Thoracic aorta (tissue), 2 donors: Measurements from ENCODE around the gene AGER. TPM values are rescaled to one million over a fixed set of nuclear protein-coding genes. Genes with fewer than 3 reads are reported as not detected.

ENCODE experiments used
- ATAC-seq: fragments of 150-250 bp; one replicate; pipeline ENCODE4 v1.8.0; 2017; ENCODE audit warnings: low read depth; ENCODE audit not compliant: insufficient number of reproducible peaks, low FRiP score
- DNase-seq: peaks from one replicate; pipeline ENCODE4 v3.0.0-alpha.2; 2020; ENCODE audit warnings: low spot score
- H3K27ac ChIP-seq, 2 donors: fragments of 200-600 bp; sonication (generic); 1 replicate in 1 of 2; 2 replicates in 1 of 2; pipeline ENCODE4 v1.5.1; 2016; ENCODE audit warnings: mild to moderate bottlenecking in 2 of 2, moderate library complexity in 2 of 2
- H3K27me3 ChIP-seq: fragments of 200-600 bp; sonication (generic); replicated peaks from 2 replicates; pipeline ENCODE4 v1.6.0; 2016; ENCODE audit warnings: mild to moderate bottlenecking; ENCODE audit not compliant: insufficient read depth
- H3K36me3 ChIP-seq: fragments of 200-600 bp; sonication (generic); one replicate; pipeline ENCODE4 v1.5.1; 2016
- H3K4me1 ChIP-seq, 2 donors: fragments of 200-600 bp; sonication (generic); 1 replicate in 1 of 2; 2 replicates in 1 of 2; pipeline versions ENCODE4 v1.5.1 to v1.6.0; 2016; ENCODE audit warnings: low read depth in 2 of 2, mild to moderate bottlenecking in 1 of 2; ENCODE audit not compliant: control insufficient read depth in 1 of 2
- H3K4me3 ChIP-seq: fragments of 200-600 bp; sonication (generic); 2 replicates; pipeline ENCODE4 v1.5.1; 2016; ENCODE audit warnings: mild to moderate bottlenecking
- H3K9me3 ChIP-seq: fragments of 200-600 bp; sonication (generic); 2 replicates; pipeline ENCODE4 v1.5.1; 2016
- CTCF ChIP-seq: fragments of 200-600 bp; sonication (generic); IDR thresholded peaks from one replicate; pipeline ENCODE4 v1.5.1; 2019; ENCODE audit warnings: antibody characterized with exemption
- total RNA-seq, 2 donors: library from RNA; depleted of rRNA; stranded (reverse); fragments of >200 nt; gene quantifications; one replicate each; pipeline versions ENCODE4 v1.1.0 to v1.2.3, GENCODE V29; 2016

The AGER gene
- total RNA-seq, 2 donors from 2014 or later: 1.8 to 3.8 TPM

DNA sequence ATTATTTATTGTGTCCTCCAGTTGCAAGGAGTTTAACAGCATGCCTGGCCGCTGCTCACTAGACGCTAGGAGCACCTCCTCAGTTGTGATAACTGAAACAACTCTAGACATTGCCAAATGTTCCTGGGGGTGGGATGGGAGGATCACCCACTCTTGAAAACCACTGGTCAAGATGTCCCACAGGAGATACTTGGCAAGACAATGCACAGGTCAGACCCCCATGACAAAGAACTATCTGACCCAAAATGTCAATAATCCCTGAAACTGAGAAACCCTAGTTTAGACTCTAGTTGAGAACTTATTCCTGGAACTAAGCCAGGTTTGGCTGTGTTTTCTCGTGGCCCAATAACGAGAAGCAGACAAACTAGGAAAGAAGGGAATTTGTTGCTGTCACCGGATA is 44.5 kb downstream of the AGER start:
- Histone ChIP-seq H3K27me3 (no peaks in the 10 kb centered on the region), H3K9me3 (no peaks in the 10 kb centered on the region), H3K4me1 (no peaks in the 10 kb centered on the region), H3K4me3 (no peak overlapping the region), H3K27ac (no peak overlapping the region), H3K36me3 (no peaks in the 10 kb centered on the region)
- no peak for ATAC-seq
- TF ChIP-seq CTCF: no peak
- DNase-seq: no peak

DNA sequence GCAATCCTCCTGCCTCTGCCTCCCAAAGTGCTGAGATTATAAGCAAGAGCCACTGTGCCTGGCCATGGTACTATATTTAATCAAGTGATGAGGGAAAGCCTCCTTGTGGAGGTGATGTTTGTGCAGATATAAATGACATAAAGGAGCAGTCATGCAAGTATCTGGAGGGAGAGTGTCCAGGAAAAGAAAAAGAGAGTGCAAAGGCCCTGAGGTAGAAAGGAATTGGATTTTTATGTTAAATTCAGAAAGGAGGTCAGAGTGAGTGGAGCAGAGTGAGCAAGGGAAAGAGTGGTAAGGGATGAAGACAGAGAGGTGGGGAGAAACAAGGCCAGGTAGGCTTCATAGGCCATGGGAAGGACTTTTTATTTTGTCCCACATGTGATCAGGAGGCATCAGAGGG is 46.6 kb downstream of the AGER start:
- no peak overlapping the region for H3K27ac ChIP-seq
- no peak for DNase-seq
- TF ChIP-seq CTCF: no peak

DNA sequence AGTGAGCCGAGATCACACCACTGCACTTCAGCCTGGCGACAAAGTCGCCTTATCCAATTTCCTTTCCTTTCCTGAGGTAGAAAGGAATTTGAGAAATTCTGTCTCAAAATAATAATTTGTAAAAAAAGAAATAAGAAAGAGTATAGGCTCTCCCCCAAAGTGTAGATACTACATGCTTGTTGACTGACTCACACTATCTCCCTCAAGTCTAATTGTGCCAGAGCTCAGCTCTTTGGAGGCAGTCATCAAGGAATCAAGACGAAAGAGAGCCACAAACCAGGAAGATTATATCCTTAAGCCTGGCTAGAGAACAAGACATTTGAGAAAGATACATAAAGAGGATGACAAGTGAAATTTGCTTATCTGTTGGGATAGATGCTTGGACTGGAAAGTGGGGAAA is 50.3 kb downstream of the AGER start:
- H3K36me3 ChIP-seq: no peaks in the 10 kb centered on the region
- DNase-seq: no peak
- TF ChIP-seq CTCF: no peak

More for the DNA sequence above, 46.6 kb downstream of the AGER start:
- Histone ChIP-seq H3K9me3 (no peaks in the 10 kb centered on the region), H3K4me1 (no peaks in the 10 kb centered on the region), H3K4me3 (no peak overlapping the region), H3K27me3 (no peaks in the 10 kb centered on the region), H3K36me3 (no peaks in the 10 kb centered on the region)
- ATAC-seq: no peak

DNA sequence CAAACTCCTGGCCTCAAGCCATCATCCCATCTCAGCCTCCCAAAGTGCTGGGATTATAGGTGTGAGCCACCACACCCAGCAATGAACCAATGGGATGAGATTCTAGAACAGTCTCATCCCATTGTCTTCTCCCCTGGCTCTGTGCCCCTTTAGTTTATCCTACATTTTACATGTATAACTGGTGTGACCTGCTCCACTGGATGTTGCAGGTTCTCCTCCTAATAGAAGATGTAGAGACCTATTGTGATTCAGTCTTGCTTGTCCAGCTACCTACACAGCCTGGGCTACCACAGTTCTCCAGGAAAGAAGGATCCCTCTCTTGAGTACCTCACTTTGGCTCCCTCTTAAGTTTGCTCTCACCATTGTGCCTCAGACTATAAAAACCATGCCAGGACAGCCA is 51.9 kb downstream of the AGER start:
- no peak overlapping the region for H3K27ac ChIP-seq
- no peaks in the 10 kb centered on the region for H3K9me3 ChIP-seq
- DNase-seq: no peak
- no peaks in the 10 kb centered on the region for H3K36me3 ChIP-seq
- no peak for TF ChIP-seq CTCF
- H3K4me3 ChIP-seq: no peak overlapping the region
- H3K27me3 ChIP-seq: no peaks in the 10 kb centered on the region
- ATAC-seq: no peak
- peaks cover 15 to 18% of the 10 kb centered on the region in 2 donors for H3K4me1 ChIP-seq

More for the DNA sequence above, 50.3 kb downstream of the AGER start:
- peaks cover 8 to 9% of the 10 kb centered on the region in 2 donors for H3K4me1 ChIP-seq
- H3K9me3 ChIP-seq: no peaks in the 10 kb centered on the region
- no peak for ATAC-seq
- no peak overlapping the region for H3K27ac ChIP-seq
- H3K4me3 ChIP-seq: no peak overlapping the region
- H3K27me3 ChIP-seq: no peaks in the 10 kb centered on the region

DNA sequence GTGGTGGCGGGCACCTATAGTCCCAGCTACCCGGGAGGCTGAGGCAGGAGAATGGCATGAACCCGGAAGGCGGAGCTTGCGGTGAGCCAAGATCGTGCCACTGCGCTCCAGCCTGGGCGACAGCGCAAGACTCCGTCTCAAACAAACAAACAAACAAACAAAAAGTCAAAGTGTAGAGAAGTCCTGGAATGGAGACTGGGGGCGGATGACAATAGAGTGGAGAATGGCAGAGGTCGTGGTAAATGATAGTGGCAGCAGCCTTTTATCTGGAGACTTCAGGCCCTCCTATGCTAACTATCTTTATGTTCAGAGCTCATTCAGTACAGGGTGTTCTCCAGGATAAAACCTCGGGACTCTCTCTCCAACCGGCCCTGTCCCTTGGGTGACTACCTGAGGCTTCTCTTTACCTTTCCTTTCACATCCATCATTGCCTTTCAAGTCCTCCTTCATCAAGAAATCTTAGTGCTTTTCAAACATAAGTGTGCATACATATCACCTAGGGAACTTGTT is 52.6 kb downstream of the AGER start:
- DNase-seq: no peak
- no peak for TF ChIP-seq CTCF
- Histone ChIP-seq H3K4me3 (no peak overlapping the region), H3K4me1 (peaks cover 19 to 24% of the 10 kb centered on the region in 2 donors), H3K36me3 (no peaks in the 10 kb centered on the region), H3K9me3 (no peaks in the 10 kb centered on the region), H3K27ac (no peak overlapping the region), H3K27me3 (no peaks in the 10 kb centered on the region)
- ATAC-seq: no peak

Other genes with a start within 250 kb of the AGER start
- 100 to 1,000 TPM in 1 of 2 donors, 10 to 100 TPM in 1; 55.2 to 142 TPM for gene CFB, start 238.2 kb downstream of the AGER start, total RNA-seq
- 10 to 100 TPM; 62.4 to 69.3 TPM for gene NELFE, start 225.3 kb downstream of the AGER start, total RNA-seq
- 10 to 100 TPM; 37.7 to 73.0 TPM for gene SKIC2, start 225.1 kb downstream of the AGER start, total RNA-seq
- gene DXO, start 212.1 kb downstream of the AGER start, total RNA-seq: 10 to 100 TPM; 14.1 to 45.4 TPM
- 100 to 1,000 TPM in 1 of 2 donors, 10 to 100 TPM in 1; 30.2 to 162 TPM for gene C4A, start 202.2 kb downstream of the AGER start, total RNA-seq
- gene C4B, start 169.5 kb downstream of the AGER start, total RNA-seq: 100 to 1,000 TPM in 1 of 2 donors, 10 to 100 TPM in 1; 44.3 to 108 TPM
- 1 to 10 TPM in 1 of 2 donors, not detected in 1; 2.4 TPM for gene CYP21A2, start 145.8 kb downstream of the AGER start, total RNA-seq
- gene TNXB, start 74.9 kb downstream of the AGER start, total RNA-seq: 100 to 1,000 TPM; 194 to 210 TPM
- 10 to 100 TPM; 38.2 to 60.9 TPM for gene ATF6B, start 56.0 kb downstream of the AGER start, total RNA-seq
- gene FKBPL, start 54.0 kb downstream of the AGER start, total RNA-seq: 1 to 10 TPM in 1 of 2 donors, under 1 TPM in 1; 0.41 to 3.2 TPM
- gene PRRT1, start 32.3 kb downstream of the AGER start, total RNA-seq: 1 to 10 TPM; 3.8 to 6.8 TPM
- 10 to 100 TPM; 21.8 to 42.0 TPM for gene PPT2, start 30.1 kb downstream of the AGER start, total RNA-seq
- gene EGFL8, start 19.7 kb downstream of the AGER start, total RNA-seq: 10 to 100 TPM; 13.8 to 16.2 TPM
- gene AGPAT1, start 8.2 kb downstream of the AGER start, total RNA-seq: 10 to 100 TPM; 43.0 to 53.1 TPM
- gene RNF5, start 5.8 kb downstream of the AGER start, total RNA-seq: 10 to 100 TPM; 63.5 to 68.4 TPM
- gene PBX2, start 5.9 kb upstream of the AGER start, total RNA-seq: 10 to 100 TPM; 35.7 to 59.4 TPM
- gene GPSM3, start 8.4 kb upstream of the AGER start, total RNA-seq: 10 to 100 TPM; 11.9 to 22.2 TPM
- 10 to 100 TPM; 23.6 to 26.0 TPM for gene NOTCH4, start 39.8 kb upstream of the AGER start, total RNA-seq
- gene TSBP1, start 187.7 kb upstream of the AGER start, total RNA-seq: not detected
- gene BTNL2, start 222.9 kb upstream of the AGER start, total RNA-seq: not detected